ENCODE measurements around the gene ZFR.

GRCh38 chr5:32453916-32454315 lies 9.4 kb upstream of the ZFR start:
- TF ChIP-seq CTCF (IDR thresholded peaks at IDR 0.05), result no peak
- no peak for TF ChIP-seq EZH2phosphoT487 (IDR thresholded peaks at IDR 0.05)
- TF ChIP-seq EZH2 (IDR thresholded peaks at IDR 0.05), result no peak

Measured in neural progenitor cell (in vitro differentiated cells).